ENCODE data around the gene E2F6. TPM values are rescaled to one million over a fixed set of nuclear protein-coding genes. Genes with fewer than 3 reads are reported as not detected.

The E2F6 gene
- total RNA-seq, 1 donor from 2014 or later = 13.7 TPM

DNA sequence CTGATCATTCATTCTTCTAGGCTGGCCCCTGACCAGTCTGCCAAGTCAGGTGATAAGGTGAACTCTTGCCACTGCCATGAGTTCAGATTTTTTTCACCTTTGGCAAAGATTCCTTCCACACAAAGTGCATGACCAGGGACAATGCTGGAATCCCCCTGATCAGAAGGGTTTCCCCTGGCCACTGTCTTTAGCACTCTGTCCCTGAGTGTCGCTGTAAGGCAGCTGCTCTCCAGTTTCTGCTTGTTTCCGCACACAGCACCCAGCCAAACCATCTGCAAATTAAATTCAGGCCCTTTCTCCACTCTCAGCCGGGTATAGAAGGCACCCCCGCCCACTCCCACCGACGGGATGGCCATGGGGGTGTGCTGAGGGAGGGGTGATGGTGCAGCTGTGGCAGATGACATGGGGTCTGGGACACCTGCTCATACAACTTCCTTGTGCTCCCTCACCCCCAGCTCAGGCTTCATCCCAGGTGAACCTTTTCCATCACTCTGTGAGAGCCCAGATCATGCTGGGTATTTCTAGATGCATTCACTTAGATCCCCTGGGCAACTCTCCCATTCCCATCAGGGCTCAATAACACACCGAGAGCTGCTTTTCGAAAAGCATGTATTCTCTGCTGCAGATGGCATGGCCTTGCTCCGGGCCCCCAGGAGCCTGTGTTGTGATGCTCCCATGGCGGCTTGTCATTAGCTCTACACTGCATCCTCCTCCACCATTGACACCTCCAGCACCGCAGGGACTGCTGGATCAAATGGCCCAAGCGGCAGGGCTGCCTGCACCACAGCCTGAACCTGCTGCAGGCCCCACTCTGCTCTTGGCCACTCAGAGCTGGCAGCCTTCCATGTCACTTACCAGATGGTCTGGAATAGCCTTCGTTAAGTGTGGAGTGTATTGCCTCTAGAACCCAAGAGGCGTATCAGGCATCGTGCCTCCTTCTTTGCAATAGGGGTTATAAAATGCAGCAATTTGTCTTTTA lies 69.2 kb downstream of the E2F6 start:
- no peak for DNase-seq (ENCODE audit: extremely low read depth, low read depth, low spot score)

- DNase-seq (ENCODE audit: extremely low read depth, low read depth, low spot score) = no peak
These were observed 69.9 kb downstream of the E2F6 start for GRCh38 chr2:11396021-11396420.

- DNase-seq (ENCODE audit: extremely low read depth, low read depth, low spot score) = no peak
These were observed 70.6 kb downstream of the E2F6 start for GRCh38 chr2:11395389-11395788.

Other genes starting within 250 kb of the E2F6 start
- gene ROCK2, start 121.5 kb downstream of the E2F6 start, total RNA-seq = 30.8 and 47.4 TPM in 2 replicates
- 0.29 and 0.64 TPM in 2 replicates for gene GREB1, start 67.9 kb upstream of the E2F6 start, total RNA-seq
- gene NTSR2, start 204.0 kb upstream of the E2F6 start, total RNA-seq = not detected in 2 replicates

Data from glomerular endothelial cell (primary cell).